A549 treated with DMSO at 1 μM for 4 hours (cell line): Measurements from ENCODE around the gene FBXL12. TPM values are rescaled to one million over a fixed set of nuclear protein-coding genes. Genes with fewer than 3 reads are reported as not detected.

Source experiments
- total RNA-seq: library from RNA; stranded (reverse); fragments of 200-300 nt; extraction: Qiagen RNA extraction; gene quantifications from 5 replicates; pipeline ENCODE4 v1.2.3, GENCODE V29; 2022; ENCODE audit warnings: low read depth

FBXL12 gene, protein sequence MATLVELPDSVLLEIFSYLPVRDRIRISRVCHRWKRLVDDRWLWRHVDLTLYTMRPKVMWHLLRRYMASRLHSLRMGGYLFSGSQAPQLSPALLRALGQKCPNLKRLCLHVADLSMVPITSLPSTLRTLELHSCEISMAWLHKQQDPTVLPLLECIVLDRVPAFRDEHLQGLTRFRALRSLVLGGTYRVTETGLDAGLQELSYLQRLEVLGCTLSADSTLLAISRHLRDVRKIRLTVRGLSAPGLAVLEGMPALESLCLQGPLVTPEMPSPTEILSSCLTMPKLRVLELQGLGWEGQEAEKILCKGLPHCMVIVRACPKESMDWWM
- total RNA-seq: 12.5 to 13.5 TPM (median 13.1 TPM) in 5 replicates

DNA sequence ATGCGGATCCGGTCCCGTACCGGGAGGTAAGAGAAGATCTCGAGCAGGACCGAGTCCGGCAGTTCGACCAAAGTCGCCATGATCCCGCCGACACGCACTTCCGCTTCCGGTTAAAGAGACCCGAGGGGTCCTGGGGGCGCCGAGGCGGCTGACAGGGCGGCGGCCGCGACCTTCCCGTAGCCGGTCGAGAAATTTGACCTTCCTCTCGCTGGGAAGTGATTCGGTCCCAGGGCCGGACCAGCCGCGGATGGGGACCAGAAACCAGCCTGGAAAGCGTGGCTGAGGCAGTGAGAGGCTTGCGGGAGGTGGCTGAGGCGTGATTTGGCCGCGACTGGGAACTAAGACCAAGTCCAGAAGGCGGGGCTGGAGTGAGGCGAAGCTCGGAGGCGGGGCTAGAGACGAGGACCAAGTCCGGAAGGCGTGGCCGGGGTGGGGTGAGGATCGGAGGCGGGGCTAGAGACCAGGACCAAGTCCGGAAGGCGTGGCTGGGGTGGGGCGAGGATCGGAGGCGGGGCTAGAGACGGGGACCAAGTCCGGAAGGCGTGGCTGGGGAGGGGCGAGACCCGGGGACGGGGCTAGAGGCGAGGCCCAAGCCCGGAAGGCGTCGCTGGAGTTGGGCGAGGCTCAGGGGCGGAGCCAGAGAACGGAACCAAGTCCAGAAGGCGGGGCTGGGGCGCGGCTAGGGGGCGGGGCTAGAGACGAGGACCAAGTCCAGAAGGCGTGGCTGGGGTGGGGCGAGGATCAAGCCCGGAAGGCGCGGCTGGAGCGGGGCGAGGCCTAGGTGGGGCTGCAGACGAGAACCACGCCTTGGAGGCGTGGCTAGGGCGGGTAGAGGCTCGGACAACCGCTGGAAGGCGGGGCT is at the start of gene FBXL12:
Gene FBXL12, minus strand, starts transcription at position 346 of the 862 bp plus-strand sequence. Its CDS starts 266 bp downstream, at position 80.

DNA sequence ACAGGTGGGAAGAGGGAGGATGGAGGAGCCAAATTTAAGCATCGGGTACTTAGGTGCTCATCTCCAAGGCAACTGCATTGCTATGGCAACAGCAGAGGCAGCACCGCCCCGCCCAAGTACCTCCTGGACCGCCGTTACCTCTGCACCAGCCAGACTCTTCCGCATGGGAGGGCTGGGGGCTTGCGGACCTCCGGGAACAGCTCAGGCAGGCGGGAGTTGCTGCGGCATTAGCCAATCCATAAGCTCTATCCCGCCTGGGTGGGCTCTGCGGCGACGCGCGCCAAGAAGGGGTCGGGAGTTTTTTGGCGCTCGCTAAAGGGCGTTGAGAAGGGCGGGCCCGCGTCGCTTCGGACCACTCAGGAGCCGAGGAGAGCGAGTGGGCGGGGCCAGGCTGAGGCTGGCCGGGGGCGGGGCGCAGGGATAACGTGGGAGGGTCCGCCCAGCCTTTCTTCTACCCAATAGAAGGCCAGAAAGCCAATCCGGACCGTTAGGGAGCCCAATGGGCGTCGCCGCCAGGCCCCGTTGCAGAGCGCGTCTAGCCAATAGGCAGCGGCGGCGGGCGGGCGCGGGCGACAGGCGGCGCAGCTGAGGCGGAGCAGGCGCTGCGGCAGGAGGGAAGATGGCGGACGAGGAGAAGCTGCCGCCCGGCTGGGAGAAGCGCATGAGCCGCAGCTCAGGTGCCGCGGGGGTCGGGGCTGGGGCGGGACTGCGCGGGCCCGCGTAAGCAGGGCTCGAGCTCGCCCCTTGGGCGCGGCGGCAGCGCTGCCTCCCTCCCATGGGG is 16.0 kb upstream of the FBXL12 start, which contains the start of gene PIN1:
Gene PIN1, plus strand, starts transcription at position 593 of the 781 bp plus-strand sequence. Its CDS starts 27 bp downstream, at position 620.

DNA sequence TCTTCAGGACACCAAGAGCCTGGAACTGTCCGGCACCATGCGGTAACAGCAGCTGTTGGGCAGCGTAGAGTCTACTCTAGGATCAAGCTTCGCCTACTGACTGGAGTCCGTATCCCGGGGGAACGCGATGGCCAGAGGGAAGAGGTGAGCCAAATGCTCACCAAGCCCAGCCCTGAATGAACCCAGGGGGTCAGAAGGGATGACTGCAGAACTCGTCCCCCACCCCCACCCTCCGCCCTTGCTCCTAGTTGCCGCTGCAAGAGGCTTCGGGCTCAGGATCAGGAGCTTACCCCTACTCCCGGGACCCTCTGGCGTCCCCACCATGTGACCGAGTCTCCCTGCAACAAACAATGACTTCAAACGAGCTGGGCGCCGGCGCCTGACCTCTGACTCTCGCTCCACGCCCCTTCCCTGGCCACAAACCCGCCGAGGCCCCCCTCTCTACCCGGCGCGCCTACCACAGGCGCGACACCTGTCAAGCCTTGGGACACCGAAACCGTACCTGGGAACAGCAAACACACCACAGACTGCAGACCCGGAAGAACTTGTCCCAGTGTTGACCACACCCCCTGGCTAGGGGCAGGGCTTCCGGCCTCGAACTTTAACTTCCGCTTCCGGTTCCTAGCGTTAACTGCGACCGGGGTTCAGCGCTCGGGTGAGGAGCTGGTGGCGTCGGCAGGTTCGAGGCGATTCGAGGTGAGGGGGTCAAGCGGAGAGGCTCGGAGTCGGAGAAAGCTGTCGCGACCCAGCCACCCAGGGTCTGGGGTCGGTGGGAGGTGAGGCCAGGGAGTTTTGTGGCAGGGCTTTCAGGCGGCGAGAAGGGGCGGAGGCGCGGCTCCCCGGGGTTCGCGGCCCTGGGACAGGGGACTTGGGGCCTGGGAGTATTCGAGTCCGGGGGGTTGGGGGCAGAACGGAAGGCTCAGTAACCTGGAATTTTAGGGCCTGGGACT is 8.7 kb upstream of the FBXL12 start, which contains the start of gene UBL5:
Gene UBL5, plus strand, starts transcription at position 630 of the 950 bp plus-strand sequence. CDS start 420 bp downstream, outside the sequence.

DNA sequence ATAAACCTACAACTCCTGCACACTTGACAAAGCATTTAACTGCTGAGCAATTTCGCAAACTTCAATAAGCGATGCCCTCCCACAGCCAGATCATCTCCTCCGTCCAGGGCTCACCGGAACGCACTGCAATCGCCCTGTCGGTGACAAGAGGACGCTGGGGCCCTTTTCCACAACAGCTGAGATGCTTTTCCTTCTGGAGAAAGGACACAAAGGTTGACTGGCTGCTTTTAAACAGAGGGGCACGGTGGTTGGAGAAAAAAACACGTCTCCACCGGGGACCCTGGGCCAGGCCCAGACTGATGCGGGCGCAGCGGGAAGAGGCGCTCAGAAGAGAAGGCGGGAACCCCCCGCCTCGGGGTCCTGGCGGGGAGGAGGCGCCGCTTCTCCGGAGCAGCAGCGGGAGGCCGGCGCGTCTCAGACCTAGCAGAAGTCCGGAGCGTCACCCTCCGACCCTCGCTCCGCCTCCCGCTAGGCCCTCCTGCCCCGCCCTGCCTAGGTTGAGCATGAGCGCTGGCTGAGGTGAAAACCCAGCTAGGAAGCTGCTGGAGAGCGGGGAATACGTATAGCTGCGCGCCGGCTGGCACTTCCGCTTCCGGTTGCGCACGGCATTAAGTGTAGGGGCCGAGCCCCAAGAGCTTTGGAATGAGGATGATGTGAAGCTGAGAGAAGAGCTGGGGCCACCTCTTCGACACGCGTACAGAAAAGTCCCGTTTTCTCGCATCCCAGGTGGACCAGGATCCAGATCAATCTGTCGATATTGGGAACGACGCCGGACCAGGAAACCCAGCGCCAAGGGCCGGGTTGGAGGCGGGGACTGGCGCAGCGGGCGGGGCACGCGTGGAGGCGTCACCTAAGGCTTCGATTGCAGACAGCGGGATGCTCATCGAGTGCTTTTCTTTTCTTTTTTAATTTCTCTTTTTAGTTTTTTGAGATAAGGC is 50.4 kb downstream of the FBXL12 start, which contains the start of gene ZNF846:
Gene ZNF846, minus strand, starts transcription at position 564 of the 938 bp plus-strand sequence. CDS start 3,788 bp downstream, outside the sequence.

Other genes starting within 250 kb of the FBXL12 start
- gene ZNF121, start 234.6 kb downstream of the FBXL12 start, total RNA-seq: 3.6 to 4.8 TPM (median 4.1 TPM) in 5 replicates
- 8.2 to 11.6 TPM (median 10.6 TPM) in 5 replicates for gene ZNF561, start 197.8 kb downstream of the FBXL12 start, total RNA-seq
- gene ZNF562, start 144.0 kb downstream of the FBXL12 start, total RNA-seq: 6.7 to 9.0 TPM (median 7.6 TPM) in 5 replicates
- 0.81 to 2.1 TPM (median 1.2 TPM) in 5 replicates for gene ZNF846, start 50.3 kb downstream of the FBXL12 start, total RNA-seq
- 383 to 465 TPM (median 403 TPM) in 5 replicates for gene UBL5, start 8.8 kb upstream of the FBXL12 start, total RNA-seq
- 61.3 to 76.3 TPM (median 72.9 TPM) in 5 replicates for gene PIN1, start 16.2 kb upstream of the FBXL12 start, total RNA-seq
- gene OLFM2, start 117.4 kb upstream of the FBXL12 start, total RNA-seq: 10.3 to 13.4 TPM (median 12.6 TPM) in 5 replicates
- 4.1 to 5.4 TPM (median 4.2 TPM) in 5 replicates for gene COL5A3, start 191.4 kb upstream of the FBXL12 start, total RNA-seq
- gene RDH8, start 194.4 kb upstream of the FBXL12 start, total RNA-seq: 0.26 to 0.63 TPM (median 0.44 TPM) in 5 replicates